Measurements from ENCODE around the gene DNER. TPM values are rescaled to one million over a fixed set of nuclear protein-coding genes. Genes with fewer than 3 reads are reported as not detected.

Gene DNER
- total RNA-seq, 1 donor from 2014 or later = not detected

GRCh38 chr2:229732897-229733296 lies 18.5 kb upstream of the DNER start:
- TF ChIP-seq, protein P1, sequence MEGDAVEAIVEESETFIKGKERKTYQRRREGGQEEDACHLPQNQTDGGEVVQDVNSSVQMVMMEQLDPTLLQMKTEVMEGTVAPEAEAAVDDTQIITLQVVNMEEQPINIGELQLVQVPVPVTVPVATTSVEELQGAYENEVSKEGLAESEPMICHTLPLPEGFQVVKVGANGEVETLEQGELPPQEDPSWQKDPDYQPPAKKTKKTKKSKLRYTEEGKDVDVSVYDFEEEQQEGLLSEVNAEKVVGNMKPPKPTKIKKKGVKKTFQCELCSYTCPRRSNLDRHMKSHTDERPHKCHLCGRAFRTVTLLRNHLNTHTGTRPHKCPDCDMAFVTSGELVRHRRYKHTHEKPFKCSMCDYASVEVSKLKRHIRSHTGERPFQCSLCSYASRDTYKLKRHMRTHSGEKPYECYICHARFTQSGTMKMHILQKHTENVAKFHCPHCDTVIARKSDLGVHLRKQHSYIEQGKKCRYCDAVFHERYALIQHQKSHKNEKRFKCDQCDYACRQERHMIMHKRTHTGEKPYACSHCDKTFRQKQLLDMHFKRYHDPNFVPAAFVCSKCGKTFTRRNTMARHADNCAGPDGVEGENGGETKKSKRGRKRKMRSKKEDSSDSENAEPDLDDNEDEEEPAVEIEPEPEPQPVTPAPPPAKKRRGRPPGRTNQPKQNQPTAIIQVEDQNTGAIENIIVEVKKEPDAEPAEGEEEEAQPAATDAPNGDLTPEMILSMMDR (IDR thresholded peaks at IDR 0.05) = no peak
- Mint-ChIP-seq H3K4me1 (ENCODE audit: low read depth) (no peaks in the 10 kb centered on the region), H3K4me3 (ENCODE audit: unreplicated experiment) (no peak overlapping the region), H3K9me3 (ENCODE audit: low read depth) (peaks cover 11% of the 10 kb centered on the region), H3K36me3 (ENCODE audit: low read depth) (peaks cover 6% of the 10 kb centered on the region), H3K27ac (ENCODE audit: unreplicated experiment) (no peak overlapping the region), H3K27me3 (ENCODE audit: low read depth) (no peaks in the 10 kb centered on the region)
- DNase-seq (ENCODE audit: low spot score) = no peak

- no peaks in the 10 kb centered on the region for H3K27me3 Mint-ChIP-seq (ENCODE audit: low read depth)
- no peak for DNase-seq (ENCODE audit: low spot score)
- no peak overlapping the region for H3K27ac Mint-ChIP-seq (ENCODE audit: unreplicated experiment)
- H3K4me1 Mint-ChIP-seq (ENCODE audit: low read depth) = no peaks in the 10 kb centered on the region
- peaks cover 1% of the 10 kb centered on the region for H3K9me3 Mint-ChIP-seq (ENCODE audit: low read depth)
- H3K36me3 Mint-ChIP-seq (ENCODE audit: low read depth) = peaks cover 2% of the 10 kb centered on the region
- no peak overlapping the region for H3K4me3 Mint-ChIP-seq (ENCODE audit: unreplicated experiment)
- TF ChIP-seq, protein P1 (IDR thresholded peaks at IDR 0.05) = no peak
Measured at GRCh38 chr2:229731916-229732315, 17.6 kb upstream of the DNER start.

- Mint-ChIP-seq H3K4me3 (ENCODE audit: unreplicated experiment) (no peak overlapping the region), H3K27ac (ENCODE audit: unreplicated experiment) (no peak overlapping the region), H3K9me3 (ENCODE audit: low read depth) (no peaks in the 10 kb centered on the region), H3K27me3 (ENCODE audit: low read depth) (no peaks in the 10 kb centered on the region), H3K4me1 (ENCODE audit: low read depth) (no peaks in the 10 kb centered on the region), H3K36me3 (ENCODE audit: low read depth) (no peaks in the 10 kb centered on the region)
- TF ChIP-seq, protein P1 (IDR thresholded peaks at IDR 0.05) = no peak
- no peak for DNase-seq (ENCODE audit: low spot score)
Measured at GRCh38 chr2:229731363-229731762, 17.0 kb upstream of the DNER start.

GRCh38 chr2:229728370-229728769 lies 14.0 kb upstream of the DNER start:
- H3K36me3 Mint-ChIP-seq (ENCODE audit: low read depth) = no peaks in the 10 kb centered on the region
- H3K27me3 Mint-ChIP-seq (ENCODE audit: low read depth) = peaks cover 10% of the 10 kb centered on the region
- no peaks in the 10 kb centered on the region for H3K4me1 Mint-ChIP-seq (ENCODE audit: low read depth)
- H3K9me3 Mint-ChIP-seq (ENCODE audit: low read depth) = no peaks in the 10 kb centered on the region
- no peak overlapping the region for H3K4me3 Mint-ChIP-seq (ENCODE audit: unreplicated experiment)
- H3K27ac Mint-ChIP-seq (ENCODE audit: unreplicated experiment) = no peak overlapping the region
- DNase-seq (ENCODE audit: low spot score) = no peak
- TF ChIP-seq, protein P1 (IDR thresholded peaks at IDR 0.05) = no peak

DNA sequence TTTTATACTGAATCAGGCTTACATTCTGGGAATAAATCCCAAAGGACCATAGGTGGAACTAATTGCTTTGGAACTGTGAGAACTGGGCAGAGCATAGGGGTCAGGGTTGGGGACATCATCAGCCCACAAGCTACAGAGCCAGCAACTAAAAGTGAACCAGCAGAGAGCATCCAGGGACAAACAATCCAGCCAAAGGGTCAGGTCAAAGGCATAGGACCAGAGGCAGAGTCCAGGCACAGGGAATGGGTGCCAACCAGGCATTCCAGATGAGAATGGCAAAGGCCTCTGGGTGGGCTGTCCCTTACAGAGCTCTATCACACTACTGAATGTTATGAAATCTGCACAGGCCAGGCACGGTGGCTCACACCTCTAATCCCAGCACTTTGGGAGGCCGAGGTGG lies 12.3 kb upstream of the DNER start:
- H3K27me3 Mint-ChIP-seq (ENCODE audit: low read depth) = peaks cover 14% of the 10 kb centered on the region
- DNase-seq (ENCODE audit: low spot score) = no peak
- TF ChIP-seq, protein P1 (IDR thresholded peaks at IDR 0.05) = no peak
- H3K4me3 Mint-ChIP-seq (ENCODE audit: unreplicated experiment) = no peak overlapping the region
- no peaks in the 10 kb centered on the region for H3K4me1 Mint-ChIP-seq (ENCODE audit: low read depth)
- H3K36me3 Mint-ChIP-seq (ENCODE audit: low read depth) = no peaks in the 10 kb centered on the region
- H3K9me3 Mint-ChIP-seq (ENCODE audit: low read depth) = peaks cover 2% of the 10 kb centered on the region
- H3K27ac Mint-ChIP-seq (ENCODE audit: unreplicated experiment) = no peak overlapping the region
